ENCODE data around the gene APBA2.

Gene APBA2

DNA sequence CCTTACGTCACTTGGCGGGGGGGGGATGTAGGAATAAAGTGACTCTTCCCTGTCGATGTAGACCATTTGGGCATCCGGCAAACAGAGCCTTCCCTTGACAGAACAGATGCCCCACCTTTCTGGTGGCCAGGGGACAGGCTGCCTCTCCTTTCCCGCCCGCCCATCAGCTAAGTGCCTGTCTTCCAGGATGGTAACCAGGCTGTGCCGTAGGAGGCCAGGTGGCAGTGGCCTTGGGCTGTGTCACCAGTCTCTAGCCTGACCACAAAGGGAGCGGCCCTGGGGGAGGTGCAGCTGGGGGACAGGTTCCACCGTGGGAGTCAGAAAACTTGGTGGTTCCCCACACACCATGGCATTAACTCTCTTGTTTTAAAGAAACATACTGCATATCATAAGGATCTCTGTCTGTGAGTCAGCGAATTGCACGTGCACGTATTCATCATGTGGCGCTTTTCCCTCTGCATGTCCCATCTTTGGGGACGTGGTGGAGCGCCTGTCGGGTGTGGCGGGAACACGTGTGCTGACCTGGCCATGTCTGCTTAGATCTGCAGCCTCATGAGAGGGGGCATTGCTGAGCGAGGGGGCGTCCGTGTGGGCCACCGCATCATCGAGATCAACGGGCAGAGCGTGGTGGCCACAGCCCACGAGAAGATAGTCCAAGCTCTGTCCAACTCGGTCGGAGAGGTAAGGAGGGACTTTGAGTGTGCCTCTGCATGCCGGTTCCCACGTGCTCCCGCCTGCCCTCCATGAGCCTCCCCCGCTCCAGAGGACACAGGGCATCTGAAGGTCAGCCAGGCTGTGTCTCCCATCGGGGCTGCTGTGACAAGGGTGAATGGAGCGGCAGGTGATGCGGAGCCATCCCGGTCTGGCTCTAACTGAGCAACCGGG, 227.8 kb downstream of the APBA2 start:
- in situ Hi-C loops (cut with MboI; ENCODE audit: low sequenced_read_pairs), result no loop called here

DNA sequence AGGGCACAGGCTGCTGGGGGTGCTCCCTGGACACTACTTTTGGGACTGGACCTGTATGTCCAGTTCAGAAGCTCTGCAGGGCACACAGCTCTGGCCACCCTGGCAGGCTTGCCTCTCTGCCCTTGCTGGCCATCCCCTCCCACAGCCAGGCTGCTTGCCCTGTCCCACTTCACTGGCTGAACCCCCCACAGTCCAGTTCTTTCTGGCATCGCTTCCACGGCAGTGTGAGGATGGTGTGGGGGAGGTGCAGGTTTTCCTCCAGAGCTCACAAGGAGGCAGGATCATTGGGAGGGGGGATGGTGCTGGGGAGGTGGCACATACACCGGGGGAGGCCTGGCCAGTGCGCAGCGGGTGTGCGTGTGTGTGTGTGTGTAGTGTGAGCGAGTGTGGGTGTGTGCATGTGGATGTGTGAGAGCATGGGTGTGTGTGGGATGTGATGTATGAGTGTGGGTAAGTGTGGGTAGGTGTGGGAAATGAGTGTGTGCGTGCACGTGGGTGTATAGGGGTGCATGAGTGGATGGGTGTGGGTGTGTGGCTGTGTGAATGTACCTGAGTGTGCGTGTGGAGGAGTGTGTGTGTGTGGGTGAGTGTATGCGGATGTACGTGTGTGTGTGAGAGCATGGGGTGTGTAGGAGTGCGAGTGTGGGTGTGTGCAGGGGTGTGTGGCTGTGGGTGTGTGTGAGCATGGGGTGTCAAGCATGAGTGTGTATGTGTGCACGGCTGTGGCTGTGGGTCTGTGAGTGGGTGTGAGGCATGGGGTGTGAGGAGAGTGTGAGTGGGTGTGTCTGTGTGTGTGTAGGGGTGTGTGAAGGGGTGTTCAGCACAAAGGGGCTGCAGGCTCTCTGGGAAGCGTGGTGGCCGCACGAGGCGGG, 228.7 kb downstream of the APBA2 start:
- in situ Hi-C loops (cut with MboI; ENCODE audit: low sequenced_read_pairs), result no loop called here

DNA sequence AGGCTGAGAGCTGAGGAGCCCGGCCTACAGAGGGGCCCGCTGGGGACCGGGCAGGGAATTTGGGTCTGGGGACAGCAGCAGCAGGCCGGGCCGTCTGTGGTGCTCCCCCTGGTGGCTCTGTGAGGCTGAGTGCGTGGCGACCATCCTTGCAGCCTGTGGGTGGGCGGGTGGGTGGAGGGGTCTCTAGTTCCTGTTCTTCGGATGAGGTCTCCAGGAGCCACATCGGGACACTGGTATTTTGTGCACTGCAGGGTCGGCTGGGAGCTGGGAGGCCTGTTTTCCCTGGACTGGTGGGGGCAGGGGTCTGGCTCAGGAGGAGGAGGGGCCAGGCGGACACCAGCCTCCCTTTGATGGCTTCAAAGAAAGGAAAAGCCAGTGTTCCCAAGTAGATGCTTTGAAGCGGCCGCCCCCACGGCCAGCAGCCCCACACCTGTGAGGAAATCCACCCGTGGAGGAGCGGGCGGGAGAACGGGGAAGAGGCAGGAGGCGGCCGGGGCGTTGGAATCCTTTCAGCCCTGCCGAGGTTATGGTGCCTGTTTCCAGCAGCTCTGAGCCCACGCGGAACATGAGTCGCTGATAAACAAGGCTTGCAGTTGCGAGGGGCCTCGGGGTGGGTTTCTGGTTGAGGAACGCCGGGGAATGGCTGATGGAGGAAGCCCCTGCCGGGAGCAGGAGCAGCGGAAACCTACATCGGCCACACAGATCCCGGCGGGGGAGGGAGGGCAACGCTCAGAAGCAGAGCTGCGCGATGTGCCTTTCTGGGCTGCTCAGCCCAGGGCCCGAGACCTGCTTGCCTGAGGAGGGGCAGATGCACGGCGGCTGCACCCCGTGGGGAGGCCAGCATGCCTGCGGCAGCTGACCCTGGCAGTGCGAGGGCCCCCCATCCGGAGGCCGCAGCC, 229.6 kb downstream of the APBA2 start:
- in situ Hi-C loops (cut with MboI; ENCODE audit: low sequenced_read_pairs), result no loop called here

DNA sequence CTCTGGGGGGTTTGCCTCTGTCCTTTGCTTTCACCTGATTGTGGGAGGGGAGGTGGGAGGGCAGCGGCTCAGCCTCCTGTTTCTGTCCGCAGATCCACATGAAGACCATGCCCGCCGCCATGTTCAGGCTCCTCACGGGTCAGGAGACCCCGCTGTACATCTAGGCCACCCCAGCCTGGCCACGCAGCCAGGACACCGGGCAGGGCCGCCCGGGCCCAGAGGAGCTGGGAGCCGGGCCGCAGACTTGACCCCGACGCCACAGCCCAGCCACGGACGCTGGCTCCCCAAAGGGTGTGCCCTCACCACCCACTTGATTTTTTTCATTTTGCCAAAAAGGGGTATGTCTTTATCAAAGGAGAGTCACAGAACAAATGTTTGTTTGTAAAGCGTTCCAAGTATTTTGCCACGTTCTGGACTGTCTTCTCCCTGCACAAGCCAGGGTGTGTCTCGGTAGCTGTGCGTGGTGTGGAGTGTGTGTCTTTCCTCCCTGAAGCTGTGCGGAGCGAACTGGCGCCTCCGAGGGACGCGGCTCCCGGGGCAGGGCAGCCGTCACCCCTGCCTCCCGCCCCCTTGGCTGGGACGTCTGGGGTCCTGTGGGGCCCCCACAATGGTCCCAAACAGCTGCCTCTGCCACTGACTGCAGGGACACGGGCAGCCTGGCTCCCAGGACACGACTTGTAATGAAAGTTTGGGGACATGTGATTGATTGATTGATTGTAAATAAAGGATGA, 231.4 kb downstream of the APBA2 start:
- in situ Hi-C loops (cut with MboI; ENCODE audit: low sequenced_read_pairs), result no loop called here

DNA sequence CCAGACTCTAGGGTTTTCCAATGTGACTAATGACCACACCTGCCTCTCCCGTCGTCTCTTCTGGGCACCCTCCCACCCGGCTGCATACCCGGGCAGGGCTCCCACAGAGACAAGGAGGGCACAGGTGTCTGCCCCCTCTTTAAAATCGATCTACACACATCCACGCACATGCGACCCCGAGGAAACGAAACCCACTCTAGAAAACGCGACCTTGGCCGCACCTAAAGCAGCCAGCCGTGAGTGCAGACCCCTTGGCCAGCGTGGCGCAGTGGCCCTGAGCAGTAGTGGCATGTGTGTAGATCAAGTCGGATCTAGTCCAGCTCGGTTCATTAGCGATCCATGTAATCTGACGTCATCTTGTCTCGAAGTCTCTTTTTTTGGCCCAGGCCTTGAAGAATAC, 232.0 kb downstream of the APBA2 start:
- in situ Hi-C loops (cut with MboI; ENCODE audit: low sequenced_read_pairs), result no loop called here

DNA sequence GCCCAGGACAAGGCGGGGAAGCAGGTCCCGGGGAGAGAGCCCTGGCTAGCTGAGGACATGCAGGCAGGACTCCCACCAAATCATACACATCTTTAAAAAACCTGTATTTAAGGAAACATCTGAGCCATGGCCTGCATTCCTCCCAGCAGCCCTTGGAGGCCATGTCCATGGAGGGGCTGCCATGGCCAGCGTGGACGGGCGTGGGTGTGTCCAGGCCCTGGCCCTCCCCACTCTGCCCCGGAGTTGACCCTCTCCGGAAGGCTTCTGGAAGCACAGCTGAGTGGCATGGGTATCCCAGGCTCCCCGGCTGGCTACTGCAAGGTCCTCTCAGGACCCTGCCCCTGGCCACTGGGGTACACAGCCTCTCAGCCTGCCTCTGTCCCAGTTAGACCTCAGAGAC, 234.1 kb downstream of the APBA2 start:
- in situ Hi-C loops (cut with MboI; ENCODE audit: low sequenced_read_pairs), result no loop called here

DNA sequence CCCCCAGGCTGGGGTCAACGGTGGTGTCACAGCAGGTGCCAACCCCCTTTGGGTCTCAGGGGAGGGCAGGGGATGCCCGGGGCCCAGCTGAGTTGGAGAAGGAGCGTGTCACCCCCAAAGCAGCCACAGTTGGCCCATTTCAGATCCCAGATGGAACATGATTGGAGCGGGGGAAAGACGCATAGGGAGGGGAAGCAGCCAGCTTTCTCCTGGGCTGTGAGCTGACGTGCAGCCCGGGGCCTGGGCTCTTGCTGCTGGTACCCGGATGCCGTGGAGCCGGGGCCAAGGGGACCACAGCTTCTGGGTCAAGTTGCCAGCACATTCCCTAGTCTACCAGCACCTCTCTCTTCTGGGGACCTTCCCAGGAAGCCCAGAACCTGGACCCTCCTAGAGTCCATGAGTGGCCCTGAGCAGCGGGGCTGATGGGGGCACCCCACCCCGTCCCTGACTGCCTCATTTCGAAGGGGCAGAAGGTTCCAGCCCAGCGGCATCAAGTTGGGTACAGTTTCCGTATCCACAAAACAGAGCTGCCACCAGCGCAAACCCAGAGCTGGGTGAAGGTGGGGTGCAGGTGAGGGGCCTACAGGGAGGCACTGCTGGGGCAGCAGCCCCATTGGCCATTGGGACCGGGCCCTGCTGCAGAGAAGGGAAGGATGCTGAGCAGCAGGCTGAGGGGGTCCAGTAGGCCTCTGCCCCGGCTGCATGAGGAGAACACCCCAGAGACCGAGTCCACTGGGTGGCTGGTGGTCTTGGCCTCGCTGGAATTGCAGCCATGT, 235.0 kb downstream of the APBA2 start:
- in situ Hi-C loops (cut with MboI; ENCODE audit: low sequenced_read_pairs), result no loop called here

DNA sequence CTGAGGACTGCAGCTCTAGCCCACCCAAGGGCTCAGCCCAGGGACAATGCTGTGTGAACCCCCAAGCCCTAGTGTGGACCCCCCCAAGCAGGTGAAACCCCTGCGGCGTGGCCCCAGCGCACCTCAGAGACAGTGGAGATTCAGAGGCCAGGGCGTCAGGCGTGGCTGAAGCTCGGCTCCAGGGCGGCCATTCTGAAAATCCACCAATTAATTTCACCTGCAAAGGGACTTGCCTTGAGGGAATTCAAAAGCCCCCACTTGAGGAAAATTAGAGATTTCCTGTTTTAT, 235.5 kb downstream of the APBA2 start:
- in situ Hi-C loops (cut with MboI; ENCODE audit: low sequenced_read_pairs), result no loop called here

DNA sequence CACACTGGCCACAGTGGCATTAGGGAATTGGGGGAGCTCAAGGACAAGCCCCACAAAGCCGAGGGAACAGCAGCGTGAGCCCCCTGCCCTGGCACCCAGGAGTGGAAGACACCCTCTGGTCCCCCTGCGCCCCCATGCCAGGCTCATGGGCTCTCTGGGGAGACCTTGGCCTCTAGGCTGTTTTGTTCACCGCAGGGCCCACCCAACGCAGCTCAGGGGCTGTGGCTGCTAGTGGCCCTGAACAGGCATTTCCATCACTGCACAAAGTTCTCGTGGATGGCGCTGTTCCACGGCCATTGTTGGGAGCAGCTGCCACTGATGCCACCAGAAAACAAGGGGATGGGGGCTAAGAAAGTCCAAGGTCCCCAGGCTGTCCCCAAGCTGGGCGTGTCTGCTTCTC, 236.1 kb downstream of the APBA2 start:
- in situ Hi-C loops (cut with MboI; ENCODE audit: low sequenced_read_pairs), result no loop called here

DNA sequence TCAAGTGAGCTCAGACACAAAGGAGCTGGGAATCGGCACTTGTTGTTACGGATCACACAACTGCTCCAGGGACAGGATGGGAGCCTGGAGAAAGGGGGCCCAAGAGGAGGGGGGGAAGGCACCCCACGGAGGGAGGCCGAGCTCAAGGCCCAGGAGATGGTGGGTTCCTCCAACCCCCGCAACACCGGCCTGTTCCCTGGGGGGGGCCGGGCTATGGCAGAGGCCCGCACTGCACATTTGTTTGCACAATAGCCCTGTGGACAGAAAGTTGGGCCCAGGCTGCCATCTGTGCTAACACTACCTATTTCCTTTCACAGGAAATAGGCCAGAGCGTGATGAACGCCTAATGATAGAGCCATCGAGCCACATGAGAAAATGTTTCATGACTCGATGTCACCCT, 236.7 kb downstream of the APBA2 start:
- in situ Hi-C loops (cut with MboI; ENCODE audit: low sequenced_read_pairs), result no loop called here

DNA sequence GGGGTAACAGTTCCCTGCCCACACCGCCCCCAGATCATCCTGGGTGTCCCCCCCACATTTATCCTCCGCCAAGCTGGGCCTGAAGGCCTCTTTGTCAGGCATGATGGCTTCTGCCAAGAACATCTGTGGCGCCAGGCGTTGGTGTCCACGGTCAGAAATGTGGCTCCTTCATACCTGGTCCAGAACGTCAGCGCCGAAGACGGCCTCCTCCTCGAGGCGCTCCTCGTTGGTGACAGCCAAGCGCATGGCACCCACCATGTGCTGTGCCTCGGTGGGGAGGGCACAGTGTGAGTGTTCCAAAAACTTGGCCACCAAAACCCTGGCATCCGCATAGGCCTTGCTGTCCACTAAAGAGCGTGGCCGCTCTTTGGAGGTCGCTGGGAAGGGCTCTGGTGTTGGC, 237.4 kb downstream of the APBA2 start:
- in situ Hi-C loops (cut with MboI; ENCODE audit: low sequenced_read_pairs), result no loop called here

DNA sequence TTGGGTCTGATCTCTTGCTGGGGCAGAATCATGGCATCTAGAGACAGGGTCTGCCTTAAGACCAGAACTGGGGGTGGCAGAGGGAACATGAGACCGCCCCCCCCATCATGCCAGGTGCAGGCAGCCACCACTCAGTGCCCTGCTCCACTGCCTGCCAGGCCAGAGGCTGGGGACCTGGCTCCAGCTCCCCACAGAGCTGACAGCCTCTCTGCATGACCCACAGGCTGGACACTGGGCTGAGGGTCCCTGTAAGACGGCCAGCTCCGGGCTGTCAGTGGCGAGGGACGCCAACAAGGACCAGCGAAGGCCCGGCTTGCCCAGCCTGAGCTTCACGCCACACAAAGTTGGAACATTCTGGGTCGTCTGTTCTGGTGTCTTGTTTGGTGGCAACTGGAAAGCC, 238.2 kb downstream of the APBA2 start:
- in situ Hi-C loops (cut with MboI; ENCODE audit: low sequenced_read_pairs), result no loop called here

DNA sequence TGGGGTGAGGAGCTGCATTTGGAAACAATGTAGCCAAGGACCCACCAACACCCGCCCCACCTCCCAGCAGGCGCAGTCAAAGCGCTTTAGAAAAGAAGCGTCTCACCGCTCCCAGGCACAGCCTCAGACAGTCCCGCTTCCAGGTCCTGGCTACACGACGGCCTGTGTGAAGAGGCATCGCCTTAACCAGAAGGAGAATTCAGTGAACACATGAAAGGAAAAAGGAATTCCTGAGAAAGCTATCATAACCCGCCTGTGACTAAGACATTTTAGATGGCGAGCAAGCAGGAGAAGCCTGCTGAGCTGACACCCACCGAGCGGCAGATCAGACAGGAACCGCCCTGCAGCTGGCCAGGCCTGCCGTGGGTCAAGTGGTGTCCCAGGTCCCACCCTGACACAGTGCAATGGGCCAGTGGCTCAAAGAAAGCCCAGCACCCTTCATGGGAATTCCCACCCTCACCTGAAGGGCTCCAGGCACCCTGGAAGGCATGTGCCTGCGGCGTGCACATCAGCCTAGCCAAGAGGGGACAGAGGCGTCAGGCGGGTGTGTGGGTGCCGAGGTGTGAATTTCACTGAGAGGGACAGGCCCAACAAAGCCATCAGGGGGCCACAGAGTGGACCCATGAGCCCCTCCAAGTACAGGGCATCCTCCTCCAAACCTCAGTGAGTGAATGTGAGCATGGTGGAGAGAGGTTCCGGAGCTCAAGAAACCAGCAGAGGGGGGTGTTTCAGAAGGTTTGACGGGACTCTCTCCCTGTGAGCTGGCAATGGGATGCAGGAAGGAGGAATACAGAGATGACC, 239.0 kb downstream of the APBA2 start:
- in situ Hi-C loops (cut with MboI; ENCODE audit: low sequenced_read_pairs), result no loop called here

DNA sequence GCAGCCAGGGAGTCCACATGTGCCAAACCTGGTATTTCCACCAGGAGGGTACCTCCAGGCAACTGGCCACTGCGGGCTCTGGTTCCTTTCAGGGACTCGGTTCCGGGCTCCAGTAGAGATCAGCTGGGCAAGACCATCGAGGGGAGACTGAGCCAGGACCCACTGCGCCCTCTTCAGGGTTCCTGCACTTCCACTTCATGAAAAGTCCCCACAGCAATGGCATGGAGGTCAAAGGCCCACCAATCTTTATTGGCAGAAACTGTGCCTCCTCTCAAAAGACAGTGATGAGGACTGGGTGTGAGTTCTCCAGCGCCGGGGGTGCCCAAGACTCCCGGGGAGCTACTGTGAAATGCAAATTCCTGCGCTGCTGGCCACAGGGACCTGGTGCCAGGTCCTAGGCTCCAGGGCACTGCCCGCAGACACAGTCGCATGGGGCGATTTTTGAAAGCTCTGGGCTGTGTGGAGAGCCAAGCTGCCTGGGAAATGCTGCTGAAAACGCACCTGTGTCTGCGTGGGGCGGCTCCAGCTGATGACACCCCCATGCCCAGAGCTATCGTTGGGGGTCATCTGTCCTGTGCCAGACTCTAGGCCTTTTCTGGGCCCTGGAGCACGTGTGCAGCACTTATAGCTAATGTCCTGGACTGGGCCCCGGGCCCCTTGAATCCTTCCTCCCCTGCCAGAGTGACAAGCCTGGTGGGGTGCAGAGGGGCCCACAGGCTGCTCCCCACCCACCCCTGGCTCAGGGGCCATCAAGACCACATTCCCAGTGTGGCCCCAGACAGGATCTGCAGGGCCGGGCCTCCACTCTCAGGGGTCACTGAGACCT, 239.8 kb downstream of the APBA2 start:
- in situ Hi-C loops (cut with MboI; ENCODE audit: low sequenced_read_pairs), result no loop called here

DNA sequence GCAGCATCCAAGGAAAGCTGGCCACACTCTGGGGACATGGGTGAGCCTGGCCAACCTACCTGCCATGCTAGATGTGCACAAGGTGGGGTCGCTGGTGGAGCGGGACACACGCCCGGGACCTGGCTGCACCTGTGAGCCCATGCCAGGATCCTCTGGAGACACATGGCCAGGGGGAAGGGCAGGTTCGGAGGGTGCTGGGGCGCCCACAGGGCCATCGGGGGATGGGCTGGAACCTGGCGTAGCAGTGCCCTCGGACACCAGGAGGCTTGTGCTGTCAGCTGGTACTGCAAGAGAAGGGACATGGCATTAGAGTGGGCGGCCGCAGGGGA, 240.4 kb downstream of the APBA2 start:
- in situ Hi-C loops (cut with MboI; ENCODE audit: low sequenced_read_pairs), result no loop called here

DNA sequence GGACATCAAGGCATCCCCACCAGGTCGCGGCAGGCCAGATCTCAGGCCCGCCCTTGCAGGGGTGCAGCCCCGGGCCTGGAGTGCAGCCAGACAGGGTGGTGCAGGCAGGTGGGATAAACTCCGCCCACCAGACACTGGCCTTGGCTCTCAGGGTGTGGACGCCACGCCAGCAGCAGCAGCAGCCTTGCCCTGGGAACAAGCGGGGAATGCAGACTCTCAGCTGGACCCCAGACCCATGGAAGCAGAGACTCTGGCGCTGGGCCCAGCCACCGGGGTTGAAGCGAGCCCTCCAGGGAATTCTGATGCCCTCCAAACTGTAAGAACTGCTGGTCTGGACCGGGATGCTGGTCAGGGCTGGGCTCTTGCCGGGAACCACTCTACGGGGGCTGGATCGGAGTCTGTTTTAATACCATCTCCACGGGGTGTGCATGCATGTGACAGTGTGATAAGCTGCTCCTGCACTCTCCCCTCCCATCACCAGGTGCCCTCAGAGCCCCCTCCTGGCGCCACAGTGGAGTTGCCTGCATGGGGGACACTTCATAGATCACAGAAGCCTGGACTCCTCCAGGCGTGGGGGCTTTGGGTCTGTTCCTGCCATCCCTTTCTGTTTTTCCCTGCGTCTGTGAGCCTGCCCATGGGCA, 241.2 kb downstream of the APBA2 start:
- in situ Hi-C loops (cut with MboI; ENCODE audit: low sequenced_read_pairs), result no loop called here

DNA sequence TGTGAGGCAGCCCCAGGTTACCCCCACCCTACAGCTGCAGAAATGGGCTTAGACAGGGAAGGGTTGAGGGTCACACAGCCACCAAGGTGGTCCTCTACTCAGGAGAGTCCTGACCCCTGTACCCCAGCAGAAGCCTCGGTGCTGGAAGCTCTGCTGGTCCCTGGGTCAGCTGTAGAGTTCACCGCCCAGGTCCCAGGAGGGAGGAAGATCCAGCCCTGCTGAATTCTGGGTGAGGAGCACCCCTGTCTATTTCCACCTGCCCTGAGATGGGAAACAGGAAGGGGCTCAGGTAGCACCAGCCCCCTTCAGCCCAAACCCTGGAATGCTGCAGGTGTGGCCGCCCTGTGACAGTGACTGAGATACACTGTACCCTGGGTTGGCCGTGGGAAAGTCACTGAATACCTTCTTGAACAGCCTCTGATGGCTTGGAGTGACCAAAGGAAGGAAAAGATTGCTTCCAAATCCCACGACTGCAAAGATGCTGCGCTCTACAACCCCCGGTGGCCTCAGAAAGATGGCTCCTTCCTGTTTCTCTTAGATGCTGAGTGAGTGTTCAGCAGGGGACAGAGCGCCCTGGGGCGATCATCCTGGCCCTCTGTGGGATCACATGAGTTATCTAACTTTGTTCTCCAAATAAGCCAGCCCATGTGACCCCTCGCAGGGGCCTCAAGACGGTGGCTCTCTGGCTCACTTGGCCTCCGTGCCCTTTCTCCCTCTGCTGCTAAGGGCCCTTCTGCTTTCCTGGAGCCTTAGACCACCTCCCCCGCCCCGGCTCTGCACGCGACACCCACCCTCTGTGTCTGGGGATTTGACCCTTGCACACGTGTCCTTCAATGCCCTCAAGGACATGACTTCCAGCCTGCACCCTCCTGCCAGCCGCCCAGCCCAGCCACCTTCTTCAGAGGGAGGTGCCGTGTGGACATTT, 242.0 kb downstream of the APBA2 start:
- in situ Hi-C loops (cut with MboI; ENCODE audit: low sequenced_read_pairs), result no loop called here

Data from HL-60/S4 treated with phorbol 12-myristate 13-acetate at 8.2 ng/mL for 4 days and 3 days (cell line).